H1 (cell line): ENCODE data around the gene TRAF1. TPM values are rescaled to one million over a fixed set of nuclear protein-coding genes. Genes with fewer than 3 reads are reported as not detected.

Experiments
- CTCF ChIA-PET: fragments of 300-600 bp; sonication (Branson Sonifier 250); formaldehyde crosslinking; loops from one replicate; lab custom pipeline; 2021; ENCODE audit not compliant: partially characterized antibody; lab: Charles Lee
- POLR2A ChIA-PET: fragments of 300-600 bp; sonication (Branson Sonifier 250); formaldehyde crosslinking; loops from one replicate; lab custom pipeline; 2021; ENCODE audit warnings: inconsistent platforms; ENCODE audit not compliant: partially characterized antibody; lab: Charles Lee
- DNase-seq, 2 experiments: peaks; one replicate each; pipeline versions ENCODE4 v3.0.0 to v3.0.0-alpha.2; 2010 to 2022; ENCODE audit warnings: low spot score in 2 of 2, low read depth in 1 of 2, mixed read lengths in 1 of 2
- FAIRE-seq: peaks from 2 replicates; lab custom pipeline; 2011; peaks lifted over from hg19 to GRCh38; lab: Jason Lieb, UNC
- H2AFZ ChIP-seq: 2 replicates; pipeline ENCODE4 v1.8.1; 2012; ENCODE audit warnings: low read length, inconsistent platforms
- H2AK5ac ChIP-seq: 2 replicates; pipeline ENCODE4 v1.6.1; 2013; ENCODE audit warnings: low read depth, low read length
- H2BK120ac ChIP-seq: replicated peaks from 2 replicates; pipeline ENCODE3; 2013; ENCODE audit warnings: low read depth, low read length, inconsistent platforms
- H2BK12ac ChIP-seq: 2 replicates; pipeline ENCODE4 v1.6.1; 2013; ENCODE audit warnings: low read depth, low read length
- H2BK15ac ChIP-seq: 2 replicates; pipeline ENCODE4 v1.6.1; 2013; ENCODE audit warnings: low read length
- H2BK20ac ChIP-seq: 2 replicates; pipeline ENCODE4 v1.6.1; 2013; ENCODE audit warnings: low read length
- H2BK5ac ChIP-seq: 2 replicates; pipeline ENCODE4 v1.6.1; 2013; ENCODE audit warnings: low read depth, low read length
- H3K14ac ChIP-seq: 2 replicates; pipeline ENCODE4 v1.6.1; 2013; ENCODE audit warnings: inconsistent platforms; ENCODE audit not compliant: insufficient read length
- H3K18ac ChIP-seq: 2 replicates; pipeline ENCODE4 v1.6.1; 2013; ENCODE audit warnings: low read length; ENCODE audit errors: extremely low read depth
- H3K23ac ChIP-seq: 2 replicates; pipeline ENCODE4 v1.6.1; 2013; ENCODE audit warnings: inconsistent platforms; ENCODE audit not compliant: insufficient read length
- H3K23me2 ChIP-seq: 2 replicates; pipeline ENCODE4 v1.6.1; 2013; ENCODE audit warnings: low read depth, low read length
- H3K27ac ChIP-seq: 2 replicates; pipeline ENCODE4 v1.6.1; 2011; ENCODE audit warnings: low read depth, low read length, inconsistent platforms
- H3K27me3 ChIP-seq, 4 experiments: replicated peaks in 1 of 4; 1 replicate in 1 of 4; 2 replicates in 3 of 4; pipeline versions ENCODE4 v1.6.1 to v1.8.1; 2011 to 2013; ENCODE audit warnings: low read length in 3 of 4, mild to moderate bottlenecking in 3 of 4, inconsistent platforms in 2 of 4, mixed read lengths in 2 of 4, moderate library complexity in 1 of 4; ENCODE audit not compliant: control insufficient read depth in 3 of 4, insufficient read depth in 3 of 4; ENCODE audit errors: extremely low read depth in 1 of 4
- H3K36me3 ChIP-seq, 4 experiments: 2 replicates each; pipeline versions ENCODE4 v1.6.1 to v1.8.1; 2011 to 2013; ENCODE audit warnings: mild to moderate bottlenecking in 4 of 4, low read length in 3 of 4, moderate library complexity in 2 of 4, control low read depth in 1 of 4, inconsistent platforms in 1 of 4; ENCODE audit not compliant: insufficient read depth in 4 of 4, control insufficient read depth in 2 of 4
- H3K4ac ChIP-seq: replicated peaks from 2 replicates; pipeline ENCODE3; 2013; ENCODE audit warnings: low read length, low read depth, mixed read lengths, inconsistent platforms; ENCODE audit not compliant: insufficient read length
- H3K4me1 ChIP-seq, 4 experiments: replicated peaks in 1 of 4; 1 replicate in 1 of 4; 2 replicates in 3 of 4; pipeline versions ENCODE4 v1.6.1 to v1.8.1; 2011 to 2013; ENCODE audit warnings: low read length in 3 of 4, inconsistent platforms in 2 of 4, mixed read lengths in 1 of 4; ENCODE audit not compliant: insufficient read depth in 4 of 4, control insufficient read depth in 3 of 4
- H3K4me2 ChIP-seq, 2 experiments: 2 replicates each; pipeline versions ENCODE4 v1.6.1 to v1.8.1; 2011 to 2013; ENCODE audit warnings: low read depth in 2 of 2, low read length in 2 of 2, control low read depth in 1 of 2, inconsistent platforms in 1 of 2, mild to moderate bottlenecking in 1 of 2; ENCODE audit not compliant: insufficient read depth in 1 of 2
- H3K4me3 ChIP-seq, 4 experiments: fragments of 200-600, 300-600 bp in 1 of 4; sonication (generic), shearing (Covaris generic), sonication (Bioruptor Twin) in 1 of 4; 2 replicates each; pipeline versions ENCODE4 v1.5.1 to v1.8.1; 2011 to 2016; ENCODE audit warnings: low read length in 4 of 4, low read depth in 3 of 4, control low read depth in 2 of 4, inconsistent platforms in 2 of 4, mild to moderate bottlenecking in 2 of 4, mixed read lengths in 1 of 4, moderate library complexity in 1 of 4; ENCODE audit not compliant: insufficient read depth in 2 of 4; ENCODE audit errors: extremely low read depth in 1 of 4
- H3K56ac ChIP-seq: replicated peaks from 2 replicates; pipeline ENCODE3; 2013; ENCODE audit warnings: low read depth, mild to moderate bottlenecking, mixed read lengths, low read length, inconsistent platforms; ENCODE audit not compliant: insufficient read length
- H3K79me1 ChIP-seq: 2 replicates; pipeline ENCODE4 v1.6.1; 2013; ENCODE audit warnings: low read depth, low read length, control low read depth
- H3K79me2 ChIP-seq, 2 experiments: 2 replicates each; pipeline versions ENCODE4 v1.6.1 to v1.8.1; 2012 to 2013; ENCODE audit warnings: low read length in 2 of 2, mild to moderate bottlenecking in 2 of 2, inconsistent platforms in 1 of 2; ENCODE audit not compliant: insufficient read depth in 2 of 2, control insufficient read depth in 1 of 2
- H3K9ac ChIP-seq, 4 experiments: replicated peaks in 1 of 4; 1 replicate in 1 of 4; 2 replicates in 3 of 4; pipeline versions ENCODE4 v1.6.1 to v1.8.1; 2011 to 2013; ENCODE audit warnings: low read depth in 3 of 4, low read length in 3 of 4, control low read depth in 2 of 4, mild to moderate bottlenecking in 2 of 4, moderate library complexity in 2 of 4, inconsistent platforms in 1 of 4; ENCODE audit errors: extremely low read depth in 1 of 4
- H3K9me3 ChIP-seq, 2 experiments: 2 replicates each; pipeline versions ENCODE4 v1.6.1 to v1.8.1; 2012 to 2013; ENCODE audit warnings: mild to moderate bottlenecking in 2 of 2, moderate library complexity in 2 of 2, control low read depth in 1 of 2, inconsistent platforms in 1 of 2, low read depth in 1 of 2, low read length in 1 of 2, mixed read lengths in 1 of 2; ENCODE audit not compliant: insufficient read depth in 2 of 2
- H4K20me1 ChIP-seq, 2 experiments: replicated peaks in 1 of 2; 2 replicates each; pipeline versions ENCODE3 to v1.8.1; 2011 to 2013; ENCODE audit warnings: inconsistent platforms in 2 of 2, low read length in 2 of 2, mild to moderate bottlenecking in 1 of 2; ENCODE audit not compliant: insufficient read depth in 2 of 2, control insufficient read depth in 1 of 2
- H4K5ac ChIP-seq: 2 replicates; pipeline ENCODE4 v1.6.1; 2013; ENCODE audit warnings: low read length, low read depth, mixed read lengths, inconsistent platforms; ENCODE audit not compliant: insufficient read length
- H4K8ac ChIP-seq: 2 replicates; pipeline ENCODE4 v1.8.0; 2013; ENCODE audit warnings: mild to moderate bottlenecking, moderate library complexity, low read length, inconsistent platforms; ENCODE audit not compliant: insufficient read depth; ENCODE audit errors: extremely low read depth
- H4K91ac ChIP-seq: replicated peaks from 2 replicates; pipeline ENCODE3; 2013; ENCODE audit warnings: low read length, mixed read lengths, inconsistent platforms; ENCODE audit not compliant: insufficient read length
- CTBP2 ChIP-seq: IDR thresholded peaks from 2 replicates; pipeline ENCODE4 v1.7.0; 2011; ENCODE audit warnings: borderline replicate concordance, mild to moderate bottlenecking, moderate library complexity, mixed read lengths, low read length; ENCODE audit not compliant: insufficient read depth, insufficient read length
- E2F6 ChIP-seq: IDR thresholded peaks from 2 replicates; pipeline ENCODE4 v1.6.1; 2012; ENCODE audit warnings: inconsistent platforms
- KDM1A ChIP-seq: fragments of 200-600, 300-600 bp; sonication (generic); IDR thresholded peaks from 2 replicates; pipeline ENCODE4 v1.7.1; 2016; ENCODE audit warnings: mild to moderate bottlenecking, low read length, borderline replicate concordance
- KDM5A ChIP-seq: fragments of 200-600 bp; IDR thresholded peaks from 2 replicates; pipeline ENCODE4 v1.7.1; 2012; ENCODE audit warnings: mild to moderate bottlenecking, low read length, inconsistent platforms, mixed read lengths
- POLR2AphosphoS5 ChIP-seq: IDR thresholded peaks from 2 replicates; pipeline ENCODE4 v1.6.1; 2011; ENCODE audit warnings: low read depth, low read length
- RBBP5 ChIP-seq: IDR thresholded peaks from 2 replicates; pipeline ENCODE4 v1.7.1; 2012; ENCODE audit warnings: low read depth, mild to moderate bottlenecking, inconsistent platforms, low read length, moderate library complexity, borderline replicate concordance
- RFX5 ChIP-seq: IDR thresholded peaks from 2 replicates; pipeline ENCODE4 v1.6.1; 2011; ENCODE audit warnings: low read depth, low read length, improper control_type of control experiment, borderline replicate concordance
- TAF1 ChIP-seq: IDR thresholded peaks from 2 replicates; pipeline ENCODE4 v1.6.1; 2011; ENCODE audit warnings: mild to moderate bottlenecking, low read depth, low read length
- USF2 ChIP-seq: IDR thresholded peaks from 2 replicates; pipeline ENCODE4 v1.6.1; 2011; ENCODE audit warnings: low read length, improper control_type of control experiment
- WGBS, 2 experiments: shearing (Covaris generic) in 1 of 2; methylation state at CpG; one replicate each; pipeline versions ENCODE4 v1.1.6 to v1.1.7; 2013 to 2015; ENCODE audit warnings: low lambda C conversion rate in 2 of 2, mixed read lengths in 2 of 2, inconsistent platforms in 1 of 2, low coverage in 1 of 2, missing lambda C conversion rate in 1 of 2; ENCODE audit not compliant: insufficient replicate concordance in 2 of 2, insufficient coverage in 1 of 2, insufficient read length in 1 of 2; ENCODE audit errors: extremely low coverage in 1 of 2, missing lambda C conversion rate in 1 of 2; 5-methylcytosine and 5-hydroxymethylcytosine counted together
- polyA plus RNA-seq, 7 experiments: library from polyadenylated mRNA; depleted of rRNA in 3 of 7; stranded (reverse) in 5 of 7; unstranded in 2 of 7; fragments of >200 nt in 5 of 7; fragments of 200-250 nt in 2 of 7; gene quantifications; 1 replicate in 5 of 7; 2 replicates in 1 of 7; 4 replicates in 1 of 7; pipeline versions ENCODE4 v1.2.1 to v1.2.3, GENCODE V29; 2011 to 2013; ENCODE audit warnings: missing spikeins in 2 of 7, mixed read lengths in 2 of 7
- total RNA-seq: library from RNA; stranded (reverse); fragmentation: NEBNext Ultra II Directional; extraction: Animal tissue kit (Norgen Biotek cat#: 25700); gene quantifications from 2 replicates; pipeline ENCODE4 v1.2.1, GENCODE V29; 2021

Gene TRAF1
- total and polyA plus RNA-seq, 2 of the 8 experiments (the other 6 are each of a cell fraction or from before 2014, with no cell fraction given): 1.6 to 3.2 TPM

- peak overlapping the region in 3 of 4 experiments; percentile 21 to 58 (median 38); a peak in 4 of 7 replicates for H3K9ac ChIP-seq
- POLR2A ChIA-PET: interaction anchor here (0.6 to 1.4 kb wide), 2 partner anchors 16 to 521 kb away, joined by 3 to 4 read pairs; no protein-coding TSS in a partner anchor
- TF ChIP-seq RBBP5 (no peak), E2F6 (peak; percentile 69), USF2 (no peak), KDM1A (no peak), POLR2AphosphoS5 (no peak), TAF1 (peak; percentile 17; the same call in 1 of the 2 replicates), KDM5A (no peak), RFX5 (no peak), CTBP2 (no peak)
Observed at GRCh38 chr9:120877276-120878034, 49.1 kb downstream of the TRAF1 start.

More at GRCh38 chr9:120877276-120878034, 49.1 kb downstream of the TRAF1 start:
- no peaks in the 10 kb centered on the region for H3K79me1 ChIP-seq
- FAIRE-seq (no peak), DNase-seq (peak in 1 of 2 experiments; percentile 69)
- peak overlapping the region; percentile 62 for H3K56ac ChIP-seq
- peak overlapping the region; percentile 93; the same call in 1 of the 2 replicates for H2BK5ac ChIP-seq
- H4K91ac ChIP-seq: peak overlapping the region; percentile 82
- H2BK15ac ChIP-seq: peak overlapping the region; percentile 100
- H3K4me3 ChIP-seq: peak overlapping the region; percentile 34 to 56 (median 39)
- H3K36me3 ChIP-seq: peaks cover 0 to 3% (median 0%) of the 10 kb centered on the region in 4 experiments; a peak in 1 of 8 replicates
- peaks cover 23 to 44% (median 34%) of the 10 kb centered on the region in 4 experiments for H3K4me1 ChIP-seq
- H2AFZ ChIP-seq: peak overlapping the region; percentile 12
- CTCF ChIA-PET: interaction anchor here (0.5 to 2.1 kb wide), 4 partner anchors 9 to 104 kb away, joined by 3 to 8 read pairs (median 4); no protein-coding TSS in a partner anchor
- peak overlapping the region; percentile 39 for H4K5ac ChIP-seq
- H4K8ac ChIP-seq: peak overlapping the region; percentile 93
- H3K18ac ChIP-seq: peak overlapping the region; percentile 93
- H3K23me2 ChIP-seq: peaks cover 10% of the 10 kb centered on the region
- 22% methylated on average over 23 of the region's 63 CpGs; no CpG with 5 or more reads in 1 of the 2 experiments for WGBS, 2 experiments
- H2BK120ac ChIP-seq: peak overlapping the region; percentile 2
- no peak overlapping the region for H3K27ac ChIP-seq
- H3K4ac ChIP-seq: peak overlapping the region; percentile 4
- H3K23ac ChIP-seq: peak overlapping the region; percentile 83
- H4K20me1 ChIP-seq: no peaks in the 10 kb centered on the region
- H2AK5ac ChIP-seq: peak overlapping the region; percentile 97
- peak overlapping the region; percentile 20 for H3K14ac ChIP-seq
- H3K27me3 ChIP-seq: peaks cover 0 to 4% (median 1%) of the 10 kb centered on the region in 4 experiments; a peak in 3 of 7 replicates
- no peaks in the 10 kb centered on the region for H3K9me3 ChIP-seq
- no peaks in the 10 kb centered on the region for H3K79me2 ChIP-seq
- H2BK20ac ChIP-seq: peak overlapping the region; percentile 98
- H2BK12ac ChIP-seq: peak overlapping the region; percentile 99
- peak overlapping the region; percentile 79 to 85 for H3K4me2 ChIP-seq
